ENCODE measurements around the gene TNKS2.

The TNKS2 gene

DNA sequence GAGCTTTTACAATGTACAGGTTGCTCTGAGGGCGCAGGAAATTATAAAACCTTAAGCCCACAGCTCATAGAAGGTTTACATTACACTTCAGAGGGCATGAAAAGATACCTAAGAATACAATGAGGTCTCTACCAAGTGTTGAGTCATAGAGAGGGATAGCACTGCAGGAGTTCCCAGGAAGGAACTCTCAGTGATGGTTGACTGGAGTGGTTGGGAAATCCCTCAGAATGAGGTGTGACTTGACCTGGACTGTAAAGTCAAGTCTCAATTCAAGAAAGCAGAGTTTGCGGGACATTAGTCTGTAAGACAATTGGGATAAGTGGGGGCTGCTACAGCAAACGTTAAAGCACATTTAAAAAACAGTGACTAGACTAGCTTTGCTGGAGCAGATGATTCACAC, 21.9 kb downstream of the TNKS2 start:
- TF ChIP-seq, protein P1, sequence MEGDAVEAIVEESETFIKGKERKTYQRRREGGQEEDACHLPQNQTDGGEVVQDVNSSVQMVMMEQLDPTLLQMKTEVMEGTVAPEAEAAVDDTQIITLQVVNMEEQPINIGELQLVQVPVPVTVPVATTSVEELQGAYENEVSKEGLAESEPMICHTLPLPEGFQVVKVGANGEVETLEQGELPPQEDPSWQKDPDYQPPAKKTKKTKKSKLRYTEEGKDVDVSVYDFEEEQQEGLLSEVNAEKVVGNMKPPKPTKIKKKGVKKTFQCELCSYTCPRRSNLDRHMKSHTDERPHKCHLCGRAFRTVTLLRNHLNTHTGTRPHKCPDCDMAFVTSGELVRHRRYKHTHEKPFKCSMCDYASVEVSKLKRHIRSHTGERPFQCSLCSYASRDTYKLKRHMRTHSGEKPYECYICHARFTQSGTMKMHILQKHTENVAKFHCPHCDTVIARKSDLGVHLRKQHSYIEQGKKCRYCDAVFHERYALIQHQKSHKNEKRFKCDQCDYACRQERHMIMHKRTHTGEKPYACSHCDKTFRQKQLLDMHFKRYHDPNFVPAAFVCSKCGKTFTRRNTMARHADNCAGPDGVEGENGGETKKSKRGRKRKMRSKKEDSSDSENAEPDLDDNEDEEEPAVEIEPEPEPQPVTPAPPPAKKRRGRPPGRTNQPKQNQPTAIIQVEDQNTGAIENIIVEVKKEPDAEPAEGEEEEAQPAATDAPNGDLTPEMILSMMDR (IDR thresholded peaks at IDR 0.05; ENCODE audit: low read depth, low read length, missing control alignments): no peak
- no peak for DNase-seq (ENCODE audit: low read depth)
- H3K4me3 ChIP-seq (ENCODE audit: low read depth, low read length): no peak overlapping the region

DNA sequence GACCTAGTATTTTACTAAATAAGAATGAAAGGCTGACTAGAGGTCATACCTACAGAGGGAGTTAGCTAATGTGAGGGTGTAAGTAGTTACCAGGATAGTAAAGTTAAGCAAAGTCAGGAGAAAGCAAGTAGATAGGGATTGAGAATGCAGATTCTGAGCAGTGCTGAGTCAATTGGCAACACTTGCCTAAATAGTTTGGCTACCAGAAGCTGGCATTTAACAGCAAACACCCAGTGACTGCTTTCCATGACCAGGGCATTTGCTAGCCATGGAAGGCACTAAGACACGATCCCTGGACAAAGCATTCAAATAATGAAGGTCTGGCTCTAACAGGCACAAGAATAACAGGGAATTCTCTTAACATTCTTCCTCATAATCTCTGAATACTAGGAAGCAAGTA, 25.9 kb downstream of the TNKS2 start:
- TF ChIP-seq, protein P1 (IDR thresholded peaks at IDR 0.05; ENCODE audit: low read depth, low read length, missing control alignments): no peak

DNA sequence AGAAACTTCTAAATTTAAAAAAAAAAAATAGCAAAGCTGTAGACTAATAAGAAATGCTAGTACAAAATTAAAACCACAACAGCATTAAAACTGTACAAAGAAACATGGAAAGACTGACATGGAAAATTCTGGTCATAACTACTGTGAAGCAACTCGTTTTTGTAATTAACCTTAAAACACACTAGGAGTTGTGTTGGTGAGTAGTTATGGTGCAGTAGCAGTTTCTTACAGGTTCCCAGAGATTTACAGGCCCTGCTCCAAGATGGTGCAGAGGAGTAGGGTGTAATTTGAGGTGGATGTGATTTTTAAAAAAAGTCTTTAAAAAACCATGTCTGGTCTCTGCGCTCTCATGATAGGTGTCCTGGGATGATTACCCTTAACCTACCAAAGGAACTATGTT, 31.0 kb downstream of the TNKS2 start:
- H3K4me3 ChIP-seq (ENCODE audit: low read depth, low read length): no peak overlapping the region
- TF ChIP-seq, protein P1 (IDR thresholded peaks at IDR 0.05; ENCODE audit: low read depth, low read length, missing control alignments): no peak
- no peak for DNase-seq (ENCODE audit: low read depth)

More for the DNA sequence above, 25.9 kb downstream of the TNKS2 start:
- no peak for DNase-seq (ENCODE audit: low read depth)
- H3K4me3 ChIP-seq (ENCODE audit: low read depth, low read length): no peak overlapping the region

DNA sequence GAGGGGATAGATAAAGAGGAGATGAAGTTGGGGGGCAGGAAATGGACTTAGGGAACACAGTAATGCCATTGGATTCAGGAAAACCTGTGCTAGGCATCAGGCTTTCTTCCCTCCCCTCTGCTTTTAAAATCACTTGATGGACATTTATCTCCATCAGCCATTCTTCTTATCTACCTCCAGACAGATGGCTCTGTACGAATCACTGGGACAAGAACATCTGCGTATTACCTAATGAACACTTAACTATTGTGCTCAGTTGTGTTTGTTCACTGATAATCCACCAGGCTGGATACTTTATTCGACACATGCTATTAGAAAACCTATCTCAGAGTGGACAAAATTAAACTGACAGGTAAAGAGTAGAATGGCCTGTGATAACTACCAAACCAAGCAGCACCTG, 40.0 kb downstream of the TNKS2 start:
- TF ChIP-seq, protein P1 (IDR thresholded peaks at IDR 0.05; ENCODE audit: low read depth, low read length, missing control alignments): no peak
- DNase-seq (ENCODE audit: low read depth): no peak
- no peak overlapping the region for H3K4me3 ChIP-seq (ENCODE audit: low read depth, low read length)

DNA sequence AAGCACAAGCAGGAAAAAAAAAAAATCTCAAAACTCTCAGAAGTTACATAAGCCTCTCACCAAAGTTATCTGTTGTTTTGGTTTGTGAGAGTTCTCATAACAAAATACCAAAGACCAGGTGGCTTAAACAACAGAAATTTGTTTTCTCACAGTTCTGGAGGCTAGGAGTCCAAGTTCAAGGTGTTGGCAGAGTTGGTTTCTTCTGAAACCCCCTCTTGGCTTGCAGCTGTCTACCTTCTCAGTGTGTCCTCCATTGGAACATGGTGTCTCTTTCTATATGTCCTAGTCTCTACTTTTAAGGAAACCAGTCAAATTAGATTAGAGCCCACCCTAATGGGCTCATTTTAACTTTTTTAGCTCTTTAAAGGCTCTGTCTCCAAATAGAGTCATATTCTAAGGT, 44.9 kb downstream of the TNKS2 start:
- no peak overlapping the region for H3K4me3 ChIP-seq (ENCODE audit: low read depth, low read length)
- TF ChIP-seq, protein P1 (IDR thresholded peaks at IDR 0.05; ENCODE audit: low read depth, low read length, missing control alignments): no peak
- DNase-seq (ENCODE audit: low read depth): no peak

DNA sequence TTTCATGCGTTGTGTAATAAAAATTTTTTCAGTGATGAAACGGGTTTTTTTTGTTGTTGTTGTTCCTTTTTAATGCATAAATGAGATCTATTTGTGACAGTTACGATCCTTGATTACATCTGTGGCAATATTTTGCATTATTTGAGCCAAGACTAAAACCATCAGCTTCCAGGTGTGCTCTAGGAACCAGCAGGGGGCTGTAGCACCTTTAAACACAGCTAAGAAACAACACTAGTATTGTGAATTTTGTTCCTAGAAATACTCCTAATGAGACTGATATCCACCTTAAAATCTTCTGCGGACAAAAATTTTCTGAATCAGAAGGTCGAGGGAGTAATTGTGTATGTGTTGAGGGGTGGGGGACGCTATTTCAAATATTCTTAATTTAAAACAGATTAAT, 58.4 kb downstream of the TNKS2 start:
- no peak overlapping the region for H3K4me3 ChIP-seq (ENCODE audit: low read depth, low read length)
- TF ChIP-seq, protein P1 (IDR thresholded peaks at IDR 0.05; ENCODE audit: low read depth, low read length, missing control alignments): peak; percentile 36
- DNase-seq (ENCODE audit: low read depth): no peak

DNA sequence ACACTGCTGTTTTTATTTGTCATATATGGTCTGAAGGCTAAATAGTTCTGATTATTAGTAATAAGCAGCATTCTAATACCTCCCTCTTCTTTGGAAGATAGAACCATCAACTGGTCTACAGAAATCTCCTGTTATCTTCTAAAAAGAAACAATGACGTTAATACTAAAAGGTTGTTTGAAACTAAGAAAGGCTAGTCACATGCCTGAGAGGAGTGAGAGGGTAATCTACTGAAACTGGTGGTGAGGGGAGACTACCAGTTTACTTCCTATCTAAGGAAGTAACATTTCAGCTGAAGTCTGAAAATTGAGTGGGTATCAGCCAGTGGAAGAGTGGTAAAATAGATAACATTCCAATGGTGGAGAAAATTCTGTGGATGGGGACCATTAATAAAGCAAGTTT, 62.7 kb downstream of the TNKS2 start:
- no peak overlapping the region for H3K4me3 ChIP-seq (ENCODE audit: low read depth, low read length)
- TF ChIP-seq, protein P1 (IDR thresholded peaks at IDR 0.05; ENCODE audit: low read depth, low read length, missing control alignments): no peak
- no peak for DNase-seq (ENCODE audit: low read depth)
